Measurements from ENCODE around the gene SLC22A2. TPM values are rescaled to one million over a fixed set of nuclear protein-coding genes. Genes with fewer than 3 reads are reported as not detected.

SLC22A2 gene
- total and polyA plus RNA-seq, 2 experiments from 2014 or later = 0.94 to 1.1 TPM

DNA sequence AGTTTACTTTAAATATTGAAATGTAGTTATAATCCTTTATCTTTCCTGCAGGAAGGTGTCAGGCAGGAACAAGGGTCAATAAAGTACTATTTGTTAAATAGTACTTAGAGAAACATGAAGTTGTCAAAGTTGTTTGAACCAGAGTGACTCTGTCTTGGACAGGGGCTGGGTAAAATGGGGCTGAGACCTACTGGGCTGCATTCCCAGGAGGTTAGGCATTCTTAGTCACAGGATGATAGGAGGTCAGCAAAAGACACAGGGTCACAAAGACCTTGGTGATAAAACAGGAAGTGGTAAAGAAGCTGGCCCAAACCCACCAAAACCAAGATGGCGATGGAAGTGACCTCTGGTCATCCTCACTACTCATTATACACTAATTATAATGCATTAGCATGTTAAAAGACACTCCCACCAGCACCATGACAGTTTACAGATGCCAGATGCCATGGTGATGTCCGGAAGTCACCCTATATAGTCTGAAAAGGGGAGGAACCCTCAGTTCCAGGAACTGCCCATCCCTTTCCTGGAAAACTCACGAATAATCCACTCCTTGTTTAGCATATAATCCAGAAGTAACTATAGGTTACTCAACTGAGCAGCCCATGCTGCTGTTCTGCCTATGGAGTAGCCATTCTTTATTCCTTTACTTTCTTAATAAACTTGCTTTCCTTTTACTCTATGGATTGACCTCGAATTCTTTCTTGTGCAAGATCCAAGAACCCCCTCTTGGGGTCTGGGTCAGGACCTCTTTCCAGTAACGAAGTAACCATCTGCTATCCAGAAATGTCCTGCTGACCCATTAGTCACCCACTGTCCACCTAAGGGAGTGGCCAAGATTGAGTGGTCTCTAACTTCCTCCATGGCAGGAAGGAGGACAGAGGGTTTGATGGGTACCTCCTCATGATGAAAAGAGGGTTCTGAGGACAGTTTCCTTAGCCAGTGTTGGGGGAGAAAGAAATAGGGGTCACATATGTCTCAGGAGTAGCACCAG is 19.6 kb downstream of the SLC22A2 start:
- ATAC-seq (no peak), DNase-seq (ENCODE audit: low spot score) (no peak)
- no peaks in the 10 kb centered on the region for H4K20me1 ChIP-seq (replicated peaks; ENCODE audit: insufficient read depth)
- peaks cover 5% of the 10 kb centered on the region; the same call in 1 of the 2 replicates for H3K36me3 ChIP-seq (ENCODE audit: insufficient read depth)
- H3K27me3 ChIP-seq (ENCODE audit: insufficient read depth) = no peaks in the 10 kb centered on the region
- no peak overlapping the region for H3K4me3 ChIP-seq
- peaks cover 3% of the 10 kb centered on the region for H3K27me3 Mint-ChIP-seq (ENCODE audit: insufficient read depth, low read depth, poor library complexity)
- H2AFZ ChIP-seq = no peak overlapping the region
- H3K36me3 Mint-ChIP-seq (ENCODE audit: low read depth) = peaks cover 29% of the 10 kb centered on the region
- TF ChIP-seq CREB1 (CRISPR knock-in tag; IDR thresholded peaks at IDR 0.05; ENCODE audit: low read depth) = no peak
- no peak for TF ChIP-seq ZNF114 (CRISPR knock-in tag; IDR thresholded peaks at IDR 0.05)
- TF ChIP-seq EZH2phosphoT487 (IDR thresholded peaks at IDR 0.05; ENCODE audit: unreplicated experiment) = no peak
- TF ChIP-seq NANOG (IDR thresholded peaks at IDR 0.05; ENCODE audit: borderline replicate concordance) = no peak
- TF ChIP-seq, protein P1, sequence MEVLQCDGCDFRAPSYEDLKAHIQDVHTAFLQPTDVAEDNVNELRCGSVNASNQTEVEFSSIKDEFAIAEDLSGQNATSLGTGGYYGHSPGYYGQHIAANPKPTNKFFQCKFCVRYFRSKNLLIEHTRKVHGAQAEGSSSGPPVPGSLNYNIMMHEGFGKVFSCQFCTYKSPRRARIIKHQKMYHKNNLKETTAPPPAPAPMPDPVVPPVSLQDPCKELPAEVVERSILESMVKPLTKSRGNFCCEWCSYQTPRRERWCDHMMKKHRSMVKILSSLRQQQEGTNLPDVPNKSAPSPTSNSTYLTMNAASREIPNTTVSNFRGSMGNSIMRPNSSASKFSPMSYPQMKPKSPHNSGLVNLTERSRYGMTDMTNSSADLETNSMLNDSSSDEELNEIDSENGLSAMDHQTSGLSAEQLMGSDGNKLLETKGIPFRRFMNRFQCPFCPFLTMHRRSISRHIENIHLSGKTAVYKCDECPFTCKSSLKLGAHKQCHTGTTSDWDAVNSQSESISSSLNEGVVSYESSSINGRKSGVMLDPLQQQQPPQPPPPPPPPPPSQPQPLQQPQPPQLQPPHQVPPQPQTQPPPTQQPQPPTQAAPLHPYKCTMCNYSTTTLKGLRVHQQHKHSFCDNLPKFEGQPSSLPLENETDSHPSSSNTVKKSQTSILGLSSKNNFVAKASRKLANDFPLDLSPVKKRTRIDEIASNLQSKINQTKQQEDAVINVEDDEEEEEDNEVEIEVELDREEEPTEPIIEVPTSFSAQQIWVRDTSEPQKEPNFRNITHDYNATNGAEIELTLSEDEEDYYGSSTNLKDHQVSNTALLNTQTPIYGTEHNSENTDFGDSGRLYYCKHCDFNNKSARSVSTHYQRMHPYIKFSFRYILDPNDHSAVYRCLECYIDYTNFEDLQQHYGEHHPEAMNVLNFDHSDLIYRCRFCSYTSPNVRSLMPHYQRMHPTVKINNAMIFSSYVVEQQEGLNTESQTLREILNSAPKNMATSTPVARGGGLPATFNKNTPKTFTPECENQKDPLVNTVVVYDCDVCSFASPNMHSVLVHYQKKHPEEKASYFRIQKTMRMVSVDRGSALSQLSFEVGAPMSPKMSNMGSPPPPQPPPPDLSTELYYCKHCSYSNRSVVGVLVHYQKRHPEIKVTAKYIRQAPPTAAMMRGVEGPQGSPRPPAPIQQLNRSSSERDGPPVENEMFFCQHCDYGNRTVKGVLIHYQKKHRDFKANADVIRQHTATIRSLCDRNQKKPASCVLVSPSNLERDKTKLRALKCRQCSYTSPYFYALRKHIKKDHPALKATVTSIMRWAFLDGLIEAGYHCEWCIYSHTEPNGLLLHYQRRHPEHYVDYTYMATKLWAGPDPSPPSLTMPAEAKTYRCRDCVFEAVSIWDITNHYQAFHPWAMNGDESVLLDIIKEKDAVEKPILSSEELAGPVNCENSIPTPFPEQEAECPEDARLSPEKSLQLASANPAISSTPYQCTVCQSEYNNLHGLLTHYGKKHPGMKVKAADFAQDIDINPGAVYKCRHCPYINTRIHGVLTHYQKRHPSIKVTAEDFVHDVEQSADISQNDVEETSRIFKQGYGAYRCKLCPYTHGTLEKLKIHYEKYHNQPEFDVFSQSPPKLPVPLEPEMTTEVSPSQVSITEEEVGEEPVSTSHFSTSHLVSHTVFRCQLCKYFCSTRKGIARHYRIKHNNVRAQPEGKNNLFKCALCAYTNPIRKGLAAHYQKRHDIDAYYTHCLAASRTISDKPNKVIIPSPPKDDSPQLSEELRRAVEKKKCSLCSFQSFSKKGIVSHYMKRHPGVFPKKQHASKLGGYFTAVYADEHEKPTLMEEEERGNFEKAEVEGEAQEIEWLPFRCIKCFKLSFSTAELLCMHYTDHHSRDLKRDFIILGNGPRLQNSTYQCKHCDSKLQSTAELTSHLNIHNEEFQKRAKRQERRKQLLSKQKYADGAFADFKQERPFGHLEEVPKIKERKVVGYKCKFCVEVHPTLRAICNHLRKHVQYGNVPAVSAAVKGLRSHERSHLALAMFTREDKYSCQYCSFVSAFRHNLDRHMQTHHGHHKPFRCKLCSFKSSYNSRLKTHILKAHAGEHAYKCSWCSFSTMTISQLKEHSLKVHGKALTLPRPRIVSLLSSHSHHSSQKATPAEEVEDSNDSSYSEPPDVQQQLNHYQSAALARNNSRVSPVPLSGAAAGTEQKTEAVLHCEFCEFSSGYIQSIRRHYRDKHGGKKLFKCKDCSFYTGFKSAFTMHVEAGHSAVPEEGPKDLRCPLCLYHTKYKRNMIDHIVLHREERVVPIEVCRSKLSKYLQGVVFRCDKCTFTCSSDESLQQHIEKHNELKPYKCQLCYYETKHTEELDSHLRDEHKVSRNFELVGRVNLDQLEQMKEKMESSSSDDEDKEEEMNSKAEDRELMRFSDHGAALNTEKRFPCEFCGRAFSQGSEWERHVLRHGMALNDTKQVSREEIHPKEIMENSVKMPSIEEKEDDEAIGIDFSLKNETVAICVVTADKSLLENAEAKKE (CRISPR knock-in tag; IDR thresholded peaks at IDR 0.05) = no peak
- TF ChIP-seq, protein P2, sequence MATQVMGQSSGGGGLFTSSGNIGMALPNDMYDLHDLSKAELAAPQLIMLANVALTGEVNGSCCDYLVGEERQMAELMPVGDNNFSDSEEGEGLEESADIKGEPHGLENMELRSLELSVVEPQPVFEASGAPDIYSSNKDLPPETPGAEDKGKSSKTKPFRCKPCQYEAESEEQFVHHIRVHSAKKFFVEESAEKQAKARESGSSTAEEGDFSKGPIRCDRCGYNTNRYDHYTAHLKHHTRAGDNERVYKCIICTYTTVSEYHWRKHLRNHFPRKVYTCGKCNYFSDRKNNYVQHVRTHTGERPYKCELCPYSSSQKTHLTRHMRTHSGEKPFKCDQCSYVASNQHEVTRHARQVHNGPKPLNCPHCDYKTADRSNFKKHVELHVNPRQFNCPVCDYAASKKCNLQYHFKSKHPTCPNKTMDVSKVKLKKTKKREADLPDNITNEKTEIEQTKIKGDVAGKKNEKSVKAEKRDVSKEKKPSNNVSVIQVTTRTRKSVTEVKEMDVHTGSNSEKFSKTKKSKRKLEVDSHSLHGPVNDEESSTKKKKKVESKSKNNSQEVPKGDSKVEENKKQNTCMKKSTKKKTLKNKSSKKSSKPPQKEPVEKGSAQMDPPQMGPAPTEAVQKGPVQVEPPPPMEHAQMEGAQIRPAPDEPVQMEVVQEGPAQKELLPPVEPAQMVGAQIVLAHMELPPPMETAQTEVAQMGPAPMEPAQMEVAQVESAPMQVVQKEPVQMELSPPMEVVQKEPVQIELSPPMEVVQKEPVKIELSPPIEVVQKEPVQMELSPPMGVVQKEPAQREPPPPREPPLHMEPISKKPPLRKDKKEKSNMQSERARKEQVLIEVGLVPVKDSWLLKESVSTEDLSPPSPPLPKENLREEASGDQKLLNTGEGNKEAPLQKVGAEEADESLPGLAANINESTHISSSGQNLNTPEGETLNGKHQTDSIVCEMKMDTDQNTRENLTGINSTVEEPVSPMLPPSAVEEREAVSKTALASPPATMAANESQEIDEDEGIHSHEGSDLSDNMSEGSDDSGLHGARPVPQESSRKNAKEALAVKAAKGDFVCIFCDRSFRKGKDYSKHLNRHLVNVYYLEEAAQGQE (IDR thresholded peaks at IDR 0.05; ENCODE audit: unreplicated experiment) = no peak
- TF ChIP-seq EZH2 (IDR thresholded peaks at IDR 0.05; ENCODE audit: low read depth, unreplicated experiment) = no peak
- no peak for TF ChIP-seq POLR2AphosphoS5 (IDR thresholded peaks at IDR 0.05; ENCODE audit: low read depth)
- TF ChIP-seq, protein P3, sequence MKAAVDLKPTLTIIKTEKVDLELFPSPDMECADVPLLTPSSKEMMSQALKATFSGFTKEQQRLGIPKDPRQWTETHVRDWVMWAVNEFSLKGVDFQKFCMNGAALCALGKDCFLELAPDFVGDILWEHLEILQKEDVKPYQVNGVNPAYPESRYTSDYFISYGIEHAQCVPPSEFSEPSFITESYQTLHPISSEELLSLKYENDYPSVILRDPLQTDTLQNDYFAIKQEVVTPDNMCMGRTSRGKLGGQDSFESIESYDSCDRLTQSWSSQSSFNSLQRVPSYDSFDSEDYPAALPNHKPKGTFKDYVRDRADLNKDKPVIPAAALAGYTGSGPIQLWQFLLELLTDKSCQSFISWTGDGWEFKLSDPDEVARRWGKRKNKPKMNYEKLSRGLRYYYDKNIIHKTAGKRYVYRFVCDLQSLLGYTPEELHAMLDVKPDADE (IDR thresholded peaks at IDR 0.05) = no peak
- no peak for TF ChIP-seq STAT1 (IDR thresholded peaks at IDR 0.05; ENCODE audit: unreplicated experiment)
- TF ChIP-seq ZNF331 (CRISPR knock-in tag; IDR thresholded peaks at IDR 0.05; ENCODE audit: low read depth) = no peak
- TF ChIP-seq, protein P4, sequence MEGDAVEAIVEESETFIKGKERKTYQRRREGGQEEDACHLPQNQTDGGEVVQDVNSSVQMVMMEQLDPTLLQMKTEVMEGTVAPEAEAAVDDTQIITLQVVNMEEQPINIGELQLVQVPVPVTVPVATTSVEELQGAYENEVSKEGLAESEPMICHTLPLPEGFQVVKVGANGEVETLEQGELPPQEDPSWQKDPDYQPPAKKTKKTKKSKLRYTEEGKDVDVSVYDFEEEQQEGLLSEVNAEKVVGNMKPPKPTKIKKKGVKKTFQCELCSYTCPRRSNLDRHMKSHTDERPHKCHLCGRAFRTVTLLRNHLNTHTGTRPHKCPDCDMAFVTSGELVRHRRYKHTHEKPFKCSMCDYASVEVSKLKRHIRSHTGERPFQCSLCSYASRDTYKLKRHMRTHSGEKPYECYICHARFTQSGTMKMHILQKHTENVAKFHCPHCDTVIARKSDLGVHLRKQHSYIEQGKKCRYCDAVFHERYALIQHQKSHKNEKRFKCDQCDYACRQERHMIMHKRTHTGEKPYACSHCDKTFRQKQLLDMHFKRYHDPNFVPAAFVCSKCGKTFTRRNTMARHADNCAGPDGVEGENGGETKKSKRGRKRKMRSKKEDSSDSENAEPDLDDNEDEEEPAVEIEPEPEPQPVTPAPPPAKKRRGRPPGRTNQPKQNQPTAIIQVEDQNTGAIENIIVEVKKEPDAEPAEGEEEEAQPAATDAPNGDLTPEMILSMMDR (conservative IDR thresholded peaks at IDR 0.05; ENCODE audit: low read depth in 2 of 2) = no peak
- no peak for TF ChIP-seq JUNB (IDR thresholded peaks at IDR 0.05; ENCODE audit: unreplicated experiment)
- H3K9me2 ChIP-seq (ENCODE audit: insufficient read depth) = peaks cover 19% of the 10 kb centered on the region
- H3K4me1 ChIP-seq (ENCODE audit: insufficient read depth) = peaks cover 39% of the 10 kb centered on the region
- peaks cover 35% of the 10 kb centered on the region for H3K4me1 Mint-ChIP-seq
- H3K79me2 ChIP-seq (replicated peaks; ENCODE audit: insufficient read depth) = no peaks in the 10 kb centered on the region
- peaks cover 10% of the 10 kb centered on the region for H3F3A ChIP-seq (replicated peaks; ENCODE audit: low read depth)
- peak overlapping the region; percentile 47 for H3K4me2 ChIP-seq
- H3K27ac Mint-ChIP-seq = peak overlapping the region; percentile 29; the same call in 1 of the 2 replicates
- H3K27ac ChIP-seq (ENCODE audit: low read depth) = peak overlapping the region; percentile 98
- no peak overlapping the region for H3K4me3 Mint-ChIP-seq
- peaks cover 36% of the 10 kb centered on the region for H3K9me3 Mint-ChIP-seq

All from GM23338 (cell line).